Pancreas (tissue), 10 donors: ENCODE data around the gene DMBX1. TPM values are rescaled to one million over a fixed set of nuclear protein-coding genes. Genes with fewer than 3 reads are reported as not detected.
A peak's percentile ranks its signal among the peaks of the same experiment; 100 is the strongest.

Experiments used
- ATAC-seq, 4 donors: fragments of 200-7000 bp; cut with Tn5 transposase; one replicate each; pipeline versions ENCODE4 v1.8.0 to v1.9.1; 2020; ENCODE audit warnings: mild to moderate bottlenecking in 4 of 4, moderate library complexity in 4 of 4
- DNase-seq, 6 donors: peaks; one replicate each; pipeline ENCODE4 v3.0.0-alpha.2; 2020
- FAIRE-seq: peaks from 2 replicates; lab custom pipeline; 2012; peaks lifted over from hg19 to GRCh38; lab: Jason Lieb, UNC
- H3K27ac ChIP-seq, 4 donors: fragments of 200-600 bp; sonication (generic); 1 replicate in 3 of 4; 2 replicates in 1 of 4; pipeline versions ENCODE4 v1.5.0 to v1.8.0; 2020
- H3K27me3 ChIP-seq, 4 donors: fragments of 200-600 bp; one replicate each; pipeline ENCODE4 v1.8.0; 2021
- H3K36me3 ChIP-seq, 3 donors: fragments of 200-600 bp; sonication (generic) in 1 of 3; one replicate each; pipeline versions ENCODE4 v1.5.0 to v1.8.0; 2020 to 2021
- H3K4me1 ChIP-seq, 3 donors: fragments of 200-600 bp; one replicate each; pipeline ENCODE4 v1.8.0; 2021
- H3K4me3 ChIP-seq, 4 donors: fragments of 200-600 bp; sonication (generic) in 2 of 4; one replicate each; pipeline versions ENCODE4 v1.5.0 to v1.8.0; 2020 to 2021
- H3K9me3 ChIP-seq, 4 donors: fragments of 200-600 bp; one replicate each; pipeline ENCODE4 v1.8.0; 2021
- WGBS, 2 donors: extraction: QIAGEN DNeasy Blood & Tissue Kit; methylation state at CpG; one replicate each; pipeline ENCODE4 v1.1.7; 2013; 5-methylcytosine and 5-hydroxymethylcytosine counted together
- intact Hi-C, 3 donors: fragments of 100-400 bp; cut with DNase I; formaldehyde crosslinking; loops; one replicate each; pipeline versions ENCODE4 v1.11.1 to v1.14.2; 2022
- polyA plus RNA-seq, 2 donors: library from polyadenylated mRNA; stranded (reverse); fragments of 200-250 nt; gene quantifications; one replicate each; pipeline ENCODE4 v1.2.3, GENCODE V29; 2013
- total RNA-seq, 6 donors: library from RNA; stranded (reverse); fragmentation: NEBNext Ultra II Directional in 4 of 6; extraction: Animal tissue kit (Norgen Biotek cat#: 25700) in 4 of 6; gene quantifications; one replicate each; pipeline versions ENCODE4 v1.2.1 to v1.2.4, GENCODE V29; 2021 to 2023
- TF ChIP-seq, protein P1 (sequence below), 4 donors: fragments of 200-600 bp; sonication (generic) in 3 of 4; IDR thresholded peaks; one replicate each; pipeline versions ENCODE4 v1.5.0 to v1.8.0; 2021; ENCODE audit warnings: antibody characterized with exemption in 4 of 4
- donor health status: healthy with polysubstance abuse.
- donor health status: DM: no; HTN: no; CAD: no; lungs with moderate emphysema.
- donor health status: DM: no; HTN: no; CAD: no.
- donor health status: control.
- donor health status: control.
- donor health status: Bipolar disorder and iron deficiency.
- donor health status: DM: yes; HTN: yes; CAD: no.
- donor health status: DM: no; HTN: no; CAD: no.
- donor health status: DM: no; HTN: no; CAD: no.
- donor health status: DM: yes; HTN: yes; CAD: no.

DMBX1 gene
- total and polyA plus RNA-seq, 8 donors: not detected

DNA sequence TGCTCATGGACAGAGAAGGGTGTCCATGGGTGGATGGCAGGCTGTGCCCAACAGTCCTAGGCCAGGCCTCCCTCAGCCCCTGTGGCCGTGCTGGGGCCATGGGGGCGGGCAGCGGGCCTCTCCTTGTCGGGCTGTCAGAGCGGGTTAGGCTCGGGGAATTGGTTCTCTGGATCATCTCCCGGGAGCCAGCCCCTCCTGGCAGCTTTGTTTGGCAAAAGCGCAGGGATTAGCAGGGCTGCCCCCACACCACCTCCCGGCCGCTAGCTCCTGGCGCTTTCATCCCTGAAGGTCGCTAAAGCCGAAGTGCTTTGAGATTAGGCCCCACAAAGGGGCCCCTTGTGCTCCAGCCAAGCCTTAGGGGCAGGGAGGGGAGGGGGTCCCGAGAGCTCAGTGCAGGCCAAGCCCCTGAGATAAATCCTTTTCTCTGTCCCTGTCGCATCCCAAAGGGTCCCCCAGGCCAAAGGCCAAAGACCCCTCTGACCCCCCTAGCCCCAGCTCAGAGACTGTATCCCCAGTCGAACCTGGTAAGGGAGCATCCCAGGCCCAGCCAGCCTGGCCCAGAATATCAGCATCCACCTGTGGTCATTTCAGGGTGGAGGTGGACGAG, 9.8 kb upstream of the DMBX1 start:
- H3K9me3 ChIP-seq: no peaks in the 10 kb centered on the region
- no peak for DNase-seq
- no peak overlapping the region for H3K4me3 ChIP-seq
- no peak for ATAC-seq
- no peaks in the 10 kb centered on the region for H3K4me1 ChIP-seq
- H3K36me3 ChIP-seq: no peaks in the 10 kb centered on the region
- 66 to 67% methylated on average over 17 of the region's 17 CpGs for WGBS, 2 donors
- no peaks in the 10 kb centered on the region for H3K27me3 ChIP-seq
- FAIRE-seq: no peak
- H3K27ac ChIP-seq: no peak overlapping the region
- intact Hi-C loops: loop anchor here in 2 of 3 donors (2.0 to 5.0 kb wide), 2 partner anchors 47 to 49 kb away; no protein-coding TSS in a partner anchor
- TF ChIP-seq, protein P1, sequence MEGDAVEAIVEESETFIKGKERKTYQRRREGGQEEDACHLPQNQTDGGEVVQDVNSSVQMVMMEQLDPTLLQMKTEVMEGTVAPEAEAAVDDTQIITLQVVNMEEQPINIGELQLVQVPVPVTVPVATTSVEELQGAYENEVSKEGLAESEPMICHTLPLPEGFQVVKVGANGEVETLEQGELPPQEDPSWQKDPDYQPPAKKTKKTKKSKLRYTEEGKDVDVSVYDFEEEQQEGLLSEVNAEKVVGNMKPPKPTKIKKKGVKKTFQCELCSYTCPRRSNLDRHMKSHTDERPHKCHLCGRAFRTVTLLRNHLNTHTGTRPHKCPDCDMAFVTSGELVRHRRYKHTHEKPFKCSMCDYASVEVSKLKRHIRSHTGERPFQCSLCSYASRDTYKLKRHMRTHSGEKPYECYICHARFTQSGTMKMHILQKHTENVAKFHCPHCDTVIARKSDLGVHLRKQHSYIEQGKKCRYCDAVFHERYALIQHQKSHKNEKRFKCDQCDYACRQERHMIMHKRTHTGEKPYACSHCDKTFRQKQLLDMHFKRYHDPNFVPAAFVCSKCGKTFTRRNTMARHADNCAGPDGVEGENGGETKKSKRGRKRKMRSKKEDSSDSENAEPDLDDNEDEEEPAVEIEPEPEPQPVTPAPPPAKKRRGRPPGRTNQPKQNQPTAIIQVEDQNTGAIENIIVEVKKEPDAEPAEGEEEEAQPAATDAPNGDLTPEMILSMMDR (IDR thresholded peaks at IDR 0.05): no peak

DNA sequence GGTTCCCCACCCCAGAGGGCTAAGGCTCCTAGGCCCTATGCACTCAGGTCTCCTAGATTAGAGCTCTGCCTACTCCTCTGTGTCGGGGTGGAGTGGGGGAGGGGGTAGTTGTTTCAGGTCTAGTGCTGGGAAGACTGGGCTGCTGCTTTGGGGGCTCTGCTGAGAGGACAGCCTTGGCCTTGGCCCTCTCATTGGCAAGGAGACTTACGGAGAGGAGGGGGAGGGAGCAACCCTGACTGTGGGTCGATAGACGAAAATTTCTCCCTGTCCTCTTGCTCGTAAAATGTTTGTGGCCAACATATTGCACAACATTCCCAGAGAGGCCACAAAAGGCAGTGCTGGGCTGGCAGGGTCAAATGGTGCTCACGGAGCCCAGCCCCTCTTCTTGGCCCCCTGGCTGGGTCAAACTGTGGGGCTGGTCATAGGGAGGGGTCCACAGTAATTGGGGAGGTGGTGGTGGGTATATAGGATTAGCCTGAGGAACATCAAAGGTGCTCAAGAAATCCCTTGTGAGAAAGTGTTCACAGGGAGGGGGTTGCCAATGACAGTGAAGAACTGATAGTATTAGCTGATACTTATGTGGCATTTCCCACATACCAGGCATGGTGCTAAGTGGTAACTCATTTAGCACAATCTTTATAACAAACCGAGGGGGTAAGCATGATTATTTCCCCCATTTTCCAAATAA, 8.5 kb upstream of the DMBX1 start:
- H3K27me3 ChIP-seq: no peaks in the 10 kb centered on the region
- ATAC-seq (no peak), DNase-seq (no peak), FAIRE-seq (no peak)
- H3K27ac ChIP-seq: no peak overlapping the region
- intact Hi-C loops: loop anchor here in 1 of 3 donors (5.0 kb wide), 1 partner anchor 46 kb away; no protein-coding TSS in a partner anchor
- no peaks in the 10 kb centered on the region for H3K9me3 ChIP-seq
- no peak overlapping the region for H3K4me3 ChIP-seq
- WGBS, 2 donors: 40 to 46% methylated on average over 7 of the region's 7 CpGs
- TF ChIP-seq, protein P1 (IDR thresholded peaks at IDR 0.05): no peak
- H3K36me3 ChIP-seq: no peaks in the 10 kb centered on the region
- H3K4me1 ChIP-seq: no peaks in the 10 kb centered on the region

DNA sequence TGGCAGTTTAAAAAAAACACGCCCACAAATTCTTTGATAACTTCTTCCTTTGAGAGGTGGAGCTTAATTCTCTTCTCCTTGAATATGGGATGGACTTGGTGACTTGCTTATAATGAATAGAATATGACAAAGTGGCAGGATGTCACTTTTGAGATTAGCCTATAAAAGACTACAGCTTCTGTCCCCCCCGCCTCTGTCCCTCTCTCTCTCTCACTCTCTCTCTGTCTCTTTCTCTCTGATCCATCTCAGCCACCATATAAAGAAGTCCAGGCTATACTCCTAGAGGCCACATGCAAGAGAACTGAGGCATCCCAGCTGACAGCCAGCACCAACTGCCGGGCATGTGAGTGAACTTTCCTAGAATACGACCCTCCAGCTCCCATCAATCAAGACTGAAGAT, 7.7 kb upstream of the DMBX1 start:
- Histone ChIP-seq H3K4me3 (no peak overlapping the region), H3K27me3 (peaks cover 0 to 3% (median 0%) of the 10 kb centered on the region in 4 donors), H3K9me3 (no peaks in the 10 kb centered on the region), H3K4me1 (no peaks in the 10 kb centered on the region), H3K27ac (no peak overlapping the region), H3K36me3 (no peaks in the 10 kb centered on the region)
- 50 to 67% methylated on average over 4 of the region's 4 CpGs for WGBS, 2 donors
- DNase-seq (no peak), FAIRE-seq (no peak), ATAC-seq (no peak)
- intact Hi-C loops: loop anchor here in 1 of 3 donors (5.0 kb wide), 1 partner anchor 45 kb away; no protein-coding TSS in a partner anchor
- TF ChIP-seq, protein P1 (IDR thresholded peaks at IDR 0.05): no peak

DNA sequence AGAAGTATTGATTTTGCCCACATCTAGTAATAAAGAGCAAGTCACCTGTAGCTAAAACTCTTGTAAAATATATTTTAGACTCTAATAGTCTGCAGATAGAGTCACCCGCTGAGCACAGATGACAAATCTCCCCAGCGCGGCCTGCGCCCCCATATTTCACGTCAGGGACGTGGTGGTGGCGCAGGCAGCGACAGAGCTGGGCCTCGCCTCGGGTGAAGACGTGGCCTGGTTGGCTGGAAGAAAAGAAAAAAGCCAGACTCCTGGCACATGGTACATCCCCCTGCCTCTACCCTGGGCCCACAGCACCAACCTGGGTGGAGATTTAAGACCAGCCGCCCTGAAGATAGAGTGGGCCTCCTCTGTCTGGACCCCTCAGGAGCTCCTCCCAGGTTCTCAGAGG, 6.0 kb upstream of the DMBX1 start:
- no peak for FAIRE-seq

More for the DNA sequence above, 6.0 kb upstream of the DMBX1 start:
- H3K36me3 ChIP-seq: no peaks in the 10 kb centered on the region
- 60 to 65% methylated on average over 12 of the region's 12 CpGs for WGBS, 2 donors
- DNase-seq (no peak), ATAC-seq (peak in 1 of 4 donors; percentile 25)
- TF ChIP-seq, protein P1 (IDR thresholded peaks at IDR 0.05): no peak
- H3K9me3 ChIP-seq: no peaks in the 10 kb centered on the region
- no peak overlapping the region for H3K4me3 ChIP-seq
- H3K27ac ChIP-seq: no peak overlapping the region
- peaks cover 0 to 4% (median 0%) of the 10 kb centered on the region in 4 donors for H3K27me3 ChIP-seq
- H3K4me1 ChIP-seq: no peaks in the 10 kb centered on the region
- intact Hi-C loops: loop anchor here in 1 of 3 donors (5.0 kb wide), 1 partner anchor 44 kb away; no protein-coding TSS in a partner anchor
